Measurements from ENCODE around the gene TOP1. TPM values are rescaled to one million over a fixed set of nuclear protein-coding genes. Genes with fewer than 3 reads are reported as not detected.
A peak's percentile ranks its signal among the peaks of the same experiment; 100 is the strongest.

Gene TOP1
- total and polyA plus RNA-seq, 3 experiments from 2014 or later = 15.0 to 103 (median 98.5) TPM

- peaks cover 0 to 11% (median 3%) of the 10 kb centered on the region in 3 donors for H3K36me3 Mint-ChIP-seq
- peak overlapping the region; percentile 92 to 99 (median 95) for H3K27ac Mint-ChIP-seq
- no peaks in the 10 kb centered on the region for H3K9me3 ChIP-seq (ENCODE audit: low read length)
- H3K27ac ChIP-seq (ENCODE audit: low read depth, low read length) = peak overlapping the region; percentile 44
- peak overlapping the region; percentile 85 for H3K4me3 ChIP-seq (ENCODE audit: low read length)
- H3K4me3 Mint-ChIP-seq = peak overlapping the region; percentile 89 to 98 (median 94)
- H3K36me3 ChIP-seq (ENCODE audit: insufficient read depth, low read length) = no peaks in the 10 kb centered on the region
- H3K27me3 Mint-ChIP-seq = peaks cover 0 to 2% of the 10 kb centered on the region in 2 donors
- peaks cover 79 to 82% (median 80%) of the 10 kb centered on the region in 3 donors for H3K4me1 Mint-ChIP-seq
- DNase-seq = no peak
- ChIA-PET CTCF (interaction anchor here (0.8 to 8.1 kb wide), 7 partner anchors 9 to 198 kb away, joined by 3 to 71 read pairs (median 5); no protein-coding TSS in a partner anchor), POLR2A (interaction anchor here (0.9 to 4.9 kb wide), 5 partner anchors 10 to 33 kb away, joined by 3 to 51 read pairs (median 5); no protein-coding TSS in a partner anchor)
- peaks cover 80% of the 10 kb centered on the region for H3K4me1 ChIP-seq (ENCODE audit: insufficient read depth, low read length)
- no peaks in the 10 kb centered on the region for H3K9me3 Mint-ChIP-seq
- H3K27me3 ChIP-seq (ENCODE audit: insufficient read depth, low read length, poor library complexity, severe bottlenecking) = no peaks in the 10 kb centered on the region
These were observed 112.7 kb downstream of the TOP1 start for GRCh38 chr20:41141153-41141815.

GRCh38 chr20:41142245-41142644 is 113.6 kb downstream of the TOP1 start:
- Histone ChIP-seq H3K9me3 (ENCODE audit: low read length) (no peaks in the 10 kb centered on the region), H3K27me3 (ENCODE audit: insufficient read depth, low read length, poor library complexity, severe bottlenecking) (no peaks in the 10 kb centered on the region), H3K27ac (ENCODE audit: low read depth, low read length) (peak overlapping the region; percentile 3), H3K4me1 (ENCODE audit: insufficient read depth, low read length) (peaks cover 86% of the 10 kb centered on the region), H3K36me3 (ENCODE audit: insufficient read depth, low read length) (no peaks in the 10 kb centered on the region), H3K4me3 (ENCODE audit: low read length) (peak overlapping the region; percentile 85)
- Mint-ChIP-seq H3K36me3 (peaks cover 3 to 11% (median 4%) of the 10 kb centered on the region in 3 donors), H3K27me3 (peaks cover 0 to 2% of the 10 kb centered on the region in 2 donors), H3K9me3 (no peaks in the 10 kb centered on the region), H3K27ac (peak overlapping the region; percentile 92 to 99 (median 95)), H3K4me3 (peak overlapping the region; percentile 89 to 98 (median 94)), H3K4me1 (peaks cover 86 to 88% (median 87%) of the 10 kb centered on the region in 3 donors)
- no peak for DNase-seq
- CTCF ChIA-PET = interaction anchor here (0.8 to 8.1 kb wide), 7 partner anchors 11 to 197 kb away, joined by 3 to 71 read pairs (median 5); no protein-coding TSS in a partner anchor
- POLR2A ChIA-PET = interaction anchor here (0.6 to 4.9 kb wide), 5 partner anchors 9 to 197 kb away, joined by 3 to 51 read pairs (median 5); no protein-coding TSS in a partner anchor

GRCh38 chr20:41142919-41143318 is 114.3 kb downstream of the TOP1 start:
- H3K9me3 Mint-ChIP-seq = no peaks in the 10 kb centered on the region
- H3K36me3 ChIP-seq (ENCODE audit: insufficient read depth, low read length) = no peaks in the 10 kb centered on the region
- peaks cover 92 to 94% (median 94%) of the 10 kb centered on the region in 3 donors for H3K4me1 Mint-ChIP-seq
- ChIA-PET CTCF (interaction anchor here (1.1 to 8.1 kb wide), 5 partner anchors 10 to 89 kb away, joined by 3 to 71 read pairs (median 20); no protein-coding TSS in a partner anchor), POLR2A (interaction anchor here (0.5 to 4.9 kb wide), 5 partner anchors 8 to 197 kb away, joined by 3 to 51 read pairs (median 5); no protein-coding TSS in a partner anchor)
- H3K27me3 ChIP-seq (ENCODE audit: insufficient read depth, low read length, poor library complexity, severe bottlenecking) = no peaks in the 10 kb centered on the region
- peak overlapping the region; percentile 85 for H3K4me3 ChIP-seq (ENCODE audit: low read length)
- peak overlapping the region; percentile 3 for H3K27ac ChIP-seq (ENCODE audit: low read depth, low read length)
- H3K4me3 Mint-ChIP-seq = peak overlapping the region; percentile 89 to 98 (median 94)
- H3K9me3 ChIP-seq (ENCODE audit: low read length) = no peaks in the 10 kb centered on the region
- H3K36me3 Mint-ChIP-seq = peaks cover 3 to 11% (median 4%) of the 10 kb centered on the region in 3 donors
- peak; percentile 44 to 68 (median 46) for DNase-seq
- peaks cover 0 to 2% of the 10 kb centered on the region in 2 donors for H3K27me3 Mint-ChIP-seq
- peaks cover 93% of the 10 kb centered on the region for H3K4me1 ChIP-seq (ENCODE audit: insufficient read depth, low read length)
- peak overlapping the region; percentile 80 to 99 (median 94) for H3K27ac Mint-ChIP-seq

- H3K27ac Mint-ChIP-seq = peak overlapping the region; percentile 80 to 99 (median 94)
- Histone ChIP-seq H3K27ac (ENCODE audit: low read depth, low read length) (no peak overlapping the region), H3K9me3 (ENCODE audit: low read length) (no peaks in the 10 kb centered on the region), H3K4me3 (ENCODE audit: low read length) (peak overlapping the region; percentile 85), H3K36me3 (ENCODE audit: insufficient read depth, low read length) (no peaks in the 10 kb centered on the region), H3K4me1 (ENCODE audit: insufficient read depth, low read length) (peaks cover 97% of the 10 kb centered on the region), H3K27me3 (ENCODE audit: insufficient read depth, low read length, poor library complexity, severe bottlenecking) (no peaks in the 10 kb centered on the region)
- POLR2A ChIA-PET = interaction anchor here (0.5 to 4.9 kb wide), 3 partner anchors 9 to 26 kb away, joined by 3 to 51 read pairs (median 6); no protein-coding TSS in a partner anchor
- CTCF ChIA-PET = interaction anchor here (1.0 to 8.1 kb wide), 4 partner anchors 8 to 196 kb away, joined by 3 to 71 read pairs (median 24); no protein-coding TSS in a partner anchor
- H3K4me3 Mint-ChIP-seq = peak overlapping the region; percentile 89 to 98 (median 94)
- no peak for DNase-seq
- peaks cover 96 to 98% (median 98%) of the 10 kb centered on the region in 3 donors for H3K4me1 Mint-ChIP-seq
- H3K36me3 Mint-ChIP-seq = peaks cover 3 to 8% (median 4%) of the 10 kb centered on the region in 3 donors
- no peaks in the 10 kb centered on the region for H3K9me3 Mint-ChIP-seq
- H3K27me3 Mint-ChIP-seq = peaks cover 0 to 4% of the 10 kb centered on the region in 2 donors
These were observed 114.7 kb downstream of the TOP1 start for GRCh38 chr20:41143354-41143753.

- Mint-ChIP-seq H3K9me3 (no peaks in the 10 kb centered on the region), H3K36me3 (peaks cover 4 to 8% (median 5%) of the 10 kb centered on the region in 3 donors), H3K4me3 (peak overlapping the region; percentile 63 to 98 (median 94)), H3K4me1 (peaks cover 96 to 99% (median 98%) of the 10 kb centered on the region in 3 donors), H3K27me3 (peaks cover 0 to 1% of the 10 kb centered on the region in 2 donors), H3K27ac (peak overlapping the region; percentile 92 to 99 (median 94))
- Histone ChIP-seq H3K27ac (ENCODE audit: low read depth, low read length) (no peak overlapping the region), H3K4me3 (ENCODE audit: low read length) (peak overlapping the region; percentile 22), H3K27me3 (ENCODE audit: insufficient read depth, low read length, poor library complexity, severe bottlenecking) (no peaks in the 10 kb centered on the region), H3K36me3 (ENCODE audit: insufficient read depth, low read length) (no peaks in the 10 kb centered on the region), H3K9me3 (ENCODE audit: low read length) (no peaks in the 10 kb centered on the region), H3K4me1 (ENCODE audit: insufficient read depth, low read length) (peaks cover 100% of the 10 kb centered on the region)
- DNase-seq = peak in 1 of 5 donors; percentile 18
- ChIA-PET POLR2A (interaction anchor here (3.1 to 4.9 kb wide), 2 partner anchors 11 kb away, joined by 14 to 51 read pairs; no protein-coding TSS in a partner anchor), CTCF (interaction anchor here (0.9 to 8.1 kb wide), 4 partner anchors 10 to 73 kb away, joined by 3 to 71 read pairs (median 24); no protein-coding TSS in a partner anchor)
These were observed 116.7 kb downstream of the TOP1 start for GRCh38 chr20:41145317-41145716.

GRCh38 chr20:41145821-41146620 is 117.4 kb downstream of the TOP1 start:
- Mint-ChIP-seq H3K4me3 (peak overlapping the region in 6 of 7 donors; percentile 54 to 97 (median 91)), H3K4me1 (peaks cover 96 to 99% (median 98%) of the 10 kb centered on the region in 3 donors), H3K27me3 (peaks cover 0 to 1% of the 10 kb centered on the region in 2 donors), H3K27ac (peak overlapping the region; percentile 92 to 99 (median 94)), H3K9me3 (no peaks in the 10 kb centered on the region), H3K36me3 (peaks cover 4 to 8% (median 5%) of the 10 kb centered on the region in 3 donors)
- peak overlapping the region; percentile 20 for H3K4me3 ChIP-seq (ENCODE audit: low read length)
- no peaks in the 10 kb centered on the region for H3K27me3 ChIP-seq (ENCODE audit: insufficient read depth, low read length, poor library complexity, severe bottlenecking)
- no peaks in the 10 kb centered on the region for H3K36me3 ChIP-seq (ENCODE audit: insufficient read depth, low read length)
- no peaks in the 10 kb centered on the region for H3K9me3 ChIP-seq (ENCODE audit: low read length)
- H3K27ac ChIP-seq (ENCODE audit: low read depth, low read length) = no peak overlapping the region
- POLR2A ChIA-PET = interaction anchor here (1.1 to 3.1 kb wide), 2 partner anchors 8 to 10 kb away, joined by 3 to 14 read pairs; no protein-coding TSS in a partner anchor
- H3K4me1 ChIP-seq (ENCODE audit: insufficient read depth, low read length) = peaks cover 100% of the 10 kb centered on the region
- CTCF ChIA-PET = interaction anchor here (0.9 to 8.1 kb wide), 4 partner anchors 10 to 72 kb away, joined by 3 to 71 read pairs (median 24); no protein-coding TSS in a partner anchor
- DNase-seq = peak in 1 of 5 donors; percentile 36

GRCh38 chr20:41147767-41148191 is 119.2 kb downstream of the TOP1 start:
- H3K4me3 Mint-ChIP-seq = peak overlapping the region in 6 of 7 donors; percentile 27 to 97 (median 76)
- Histone ChIP-seq H3K4me1 (ENCODE audit: insufficient read depth, low read length) (peaks cover 100% of the 10 kb centered on the region), H3K4me3 (ENCODE audit: low read length) (peak overlapping the region; percentile 3), H3K27ac (ENCODE audit: low read depth, low read length) (no peak overlapping the region), H3K9me3 (ENCODE audit: low read length) (no peaks in the 10 kb centered on the region), H3K36me3 (ENCODE audit: insufficient read depth, low read length) (no peaks in the 10 kb centered on the region), H3K27me3 (ENCODE audit: insufficient read depth, low read length, poor library complexity, severe bottlenecking) (no peaks in the 10 kb centered on the region)
- peak overlapping the region; percentile 78 to 99 (median 92) for H3K27ac Mint-ChIP-seq
- peaks cover 0 to 1% of the 10 kb centered on the region in 2 donors for H3K27me3 Mint-ChIP-seq
- peaks cover 96 to 99% (median 98%) of the 10 kb centered on the region in 3 donors for H3K4me1 Mint-ChIP-seq
- H3K36me3 Mint-ChIP-seq = peaks cover 4 to 10% (median 10%) of the 10 kb centered on the region in 3 donors
- CTCF ChIA-PET = interaction anchor here (0.7 to 8.1 kb wide), 5 partner anchors 9 to 25 kb away, joined by 3 to 71 read pairs (median 6); no protein-coding TSS in a partner anchor
- H3K9me3 Mint-ChIP-seq = no peaks in the 10 kb centered on the region
- POLR2A ChIA-PET = interaction anchor here (3.1 kb wide), 1 partner anchor 9 kb away, joined by 14 read pairs; no protein-coding TSS in a partner anchor
- no peak for DNase-seq

Measured in CD8-positive, alpha-beta memory T cell (primary cell).